ENCODE results near the gene MORN1.
A peak's percentile ranks its signal among the peaks of the same experiment; 100 is the strongest.
"Not testable (repeated sequence)": the region's sequence is repeated elsewhere in the genome, so short reads cannot be mapped to it uniquely, and the experiment has no call there.

Gene MORN1

DNA sequence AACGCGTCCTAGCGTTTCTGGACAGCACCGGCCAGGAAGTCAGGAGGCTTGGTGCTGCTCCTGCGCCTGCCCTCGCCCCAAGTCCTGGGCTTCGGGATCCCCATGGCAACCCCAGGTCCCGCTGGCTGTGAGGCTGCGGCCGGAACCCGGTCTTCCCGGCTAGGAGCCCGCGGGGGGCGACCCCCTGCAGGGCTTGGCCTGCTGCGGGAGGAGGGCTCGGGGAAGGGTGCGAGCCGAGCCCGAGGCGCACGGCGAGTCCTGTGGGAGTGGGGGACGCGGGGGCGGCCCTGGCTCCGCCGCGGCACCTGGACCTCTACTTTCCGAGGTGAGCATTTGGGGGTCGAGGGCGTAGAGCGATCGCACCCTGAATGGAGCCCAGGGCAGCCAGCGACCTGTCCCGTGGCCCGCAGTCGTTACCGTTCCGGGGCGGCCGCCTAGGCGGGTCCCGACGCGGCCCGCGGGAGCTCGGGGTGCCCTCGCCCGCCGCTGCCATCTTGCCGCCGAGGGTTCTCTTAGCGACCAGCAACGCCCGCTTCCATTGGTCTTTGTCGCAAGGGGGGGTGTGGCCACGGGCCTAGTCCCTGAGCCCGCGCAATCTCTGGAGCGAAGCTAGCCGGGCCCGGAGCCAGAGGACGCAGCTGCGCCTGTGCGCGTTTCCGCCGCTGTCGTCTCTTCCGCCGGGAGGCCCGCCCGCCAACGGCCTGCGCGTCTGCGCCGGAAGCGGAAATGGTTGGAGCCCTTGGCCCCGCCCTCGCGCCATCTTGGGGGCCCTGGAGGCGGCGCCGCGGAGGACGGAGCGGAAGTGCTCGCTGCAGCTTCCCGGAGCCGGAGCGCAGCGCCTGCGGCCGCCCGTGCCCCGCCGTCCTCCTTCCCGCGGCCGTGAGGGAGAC is at the start of gene MORN1, which contains the start of gene RER1:
TSS of gene MORN1 (minus strand) at position 514 of the 890 bp plus-strand sequence. CDS start at position 493, 21 bp downstream.
TSS of gene RER1 (plus strand) at position 801 of the 890 bp plus-strand sequence. CDS start 3,950 bp downstream, outside the sequence.
- peak; percentile 93 to 97 for DNase-seq

DNA sequence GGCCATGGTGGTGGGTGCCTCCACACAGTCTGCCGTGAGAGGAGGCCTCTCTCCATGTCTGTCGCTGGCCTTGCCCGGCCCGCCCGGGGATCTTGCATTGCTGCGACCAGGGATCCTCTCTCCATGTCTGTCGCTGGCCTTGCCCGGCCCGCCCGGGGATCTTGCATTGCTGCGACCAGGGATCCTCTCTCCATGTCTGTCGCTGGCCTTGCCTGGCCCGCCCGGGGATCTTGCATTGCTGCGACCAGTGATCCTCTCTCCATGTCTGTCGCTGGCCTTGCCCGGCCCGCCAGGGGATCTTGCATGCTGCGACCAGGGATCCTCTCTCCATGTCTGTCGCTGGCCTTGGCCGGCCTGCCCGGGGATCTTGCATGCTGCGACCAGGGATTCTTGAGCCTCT is 49.0 kb upstream of the MORN1 start:
- DNase-seq, result not testable (repeated sequence)

DNA sequence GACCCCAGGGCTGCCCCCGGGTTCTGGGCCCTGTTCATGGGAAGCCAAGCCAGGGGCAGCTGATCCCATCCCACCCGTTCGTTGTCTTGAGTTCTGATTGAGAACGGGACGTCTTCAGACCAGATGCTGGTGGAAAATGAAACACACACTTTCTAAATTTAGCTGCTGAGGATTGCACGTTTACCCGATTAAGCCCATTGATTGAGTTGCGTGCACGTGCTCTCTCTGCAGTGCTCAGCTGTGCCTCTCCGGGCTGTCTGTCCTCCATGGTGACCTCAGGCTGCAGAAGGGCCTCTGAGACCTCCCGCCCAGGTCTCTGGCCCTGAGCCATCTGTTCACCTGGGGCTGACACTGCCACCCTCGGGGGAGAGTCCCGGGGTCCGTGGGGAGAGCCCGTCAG is 48.0 kb upstream of the MORN1 start:
- DNase-seq, result no peak

DNA sequence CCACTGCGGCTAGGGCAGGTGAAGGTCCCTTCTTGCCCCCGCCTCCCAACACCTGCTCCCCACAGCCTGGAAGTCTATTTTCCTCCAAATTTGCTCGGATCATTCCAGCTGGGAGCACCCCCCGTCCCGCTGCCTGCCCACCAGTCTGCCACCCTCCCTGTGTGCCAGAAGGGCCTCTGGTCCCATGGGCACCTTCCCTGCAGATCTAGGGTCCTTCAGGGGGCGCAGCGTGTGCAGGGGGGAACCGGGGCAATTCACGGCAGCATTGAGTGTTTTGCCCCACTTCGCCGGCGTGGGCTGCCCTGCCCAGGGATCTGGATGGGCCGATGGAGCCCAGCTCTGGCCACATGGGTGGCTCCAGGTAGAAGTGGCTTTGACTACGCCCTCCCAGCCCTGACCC is 47.3 kb upstream of the MORN1 start:
- DNase-seq, result no peak

DNA sequence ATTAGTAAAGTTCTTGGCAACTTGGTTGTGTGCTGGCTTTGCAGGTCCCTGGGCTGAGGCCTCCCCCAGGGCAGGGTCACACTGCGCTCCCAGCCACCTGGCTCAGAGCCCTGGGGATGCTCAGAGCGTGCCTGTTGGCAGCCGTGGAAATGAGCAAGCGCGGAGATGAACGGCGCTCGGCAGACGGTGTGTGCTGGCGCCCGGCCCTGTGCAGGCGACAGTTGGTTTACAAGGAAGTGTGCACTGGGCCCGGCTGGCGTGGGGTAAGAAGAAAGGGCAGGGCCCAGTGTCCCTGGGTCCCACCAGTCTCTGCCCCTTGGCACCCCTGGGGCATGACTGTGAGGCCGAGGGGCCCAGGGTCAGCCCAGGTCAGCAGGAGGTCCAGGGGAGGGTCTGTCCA is 46.7 kb upstream of the MORN1 start:
- peak in 1 of 2 experiments; percentile 46 for DNase-seq

DNA sequence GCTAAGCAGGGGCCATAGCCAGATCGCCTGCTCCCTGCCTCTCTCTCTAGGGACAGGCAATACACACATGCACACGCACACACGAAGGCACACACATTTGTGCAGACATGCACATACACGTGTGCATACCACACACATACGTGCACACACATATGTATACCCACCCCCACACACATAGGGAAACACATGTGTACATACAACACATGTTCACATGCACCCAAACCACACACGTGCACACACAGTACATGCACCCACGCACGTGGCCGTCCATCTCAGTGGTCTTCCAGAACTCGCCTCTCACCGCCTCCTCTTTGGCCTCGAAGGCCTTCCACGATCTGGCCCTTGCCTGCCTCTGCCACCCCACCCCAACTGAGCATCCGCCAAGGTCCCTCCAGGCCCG is 46.3 kb upstream of the MORN1 start:
- DNase-seq, result no peak

DNA sequence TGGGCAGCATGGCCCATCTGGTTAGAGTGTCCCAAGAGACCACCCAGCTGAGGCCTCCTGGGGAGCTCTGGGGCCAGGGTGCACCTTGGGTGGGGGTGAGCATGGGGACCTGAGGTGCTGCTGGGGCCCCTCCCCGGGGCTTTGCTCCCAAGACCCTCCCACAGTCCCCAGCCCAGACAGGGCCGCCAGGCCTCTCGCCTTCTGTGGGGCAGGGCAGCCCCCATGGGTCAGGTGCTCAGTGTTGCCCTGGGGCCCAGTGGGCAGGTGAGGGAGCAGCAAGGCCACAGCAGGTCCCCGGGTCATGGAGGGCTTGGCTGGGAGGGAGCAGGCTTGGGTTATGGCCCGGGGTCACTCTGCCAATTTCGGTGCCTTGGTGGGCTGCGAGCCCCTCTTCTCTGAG is 45.5 kb upstream of the MORN1 start:
- DNase-seq, result no peak

DNA sequence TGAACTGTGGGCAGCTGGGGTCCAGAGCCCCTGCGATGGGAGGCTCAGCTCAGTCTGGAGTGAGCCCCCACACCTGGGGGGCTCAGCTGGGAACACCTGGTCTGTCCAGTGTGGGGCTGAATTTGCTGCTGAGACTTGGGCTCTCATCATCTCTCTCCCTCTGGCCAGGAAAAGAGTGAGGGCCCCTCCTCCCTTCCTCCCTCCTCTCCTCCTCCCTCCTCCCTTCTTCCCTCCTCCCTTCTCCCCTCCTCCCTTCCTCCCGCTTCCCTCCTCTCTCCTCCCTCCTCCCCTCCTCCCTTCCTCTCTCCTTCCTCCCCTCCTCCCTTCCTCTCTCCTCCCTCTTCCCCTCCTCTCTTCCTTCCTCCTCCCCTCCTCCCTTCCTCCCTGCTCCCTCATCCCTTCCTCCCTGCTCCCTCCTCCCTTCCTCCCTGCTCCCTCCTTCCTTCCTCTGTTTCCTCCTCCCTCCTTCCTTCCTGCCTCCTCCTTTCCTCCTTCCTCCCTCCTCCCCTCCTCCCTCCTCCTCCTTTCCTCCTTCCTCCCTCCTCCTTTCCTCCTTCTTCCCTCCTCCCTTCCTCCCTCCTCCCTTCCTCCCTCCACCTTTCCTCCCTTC is 44.5 kb upstream of the MORN1 start:
- DNase-seq, result no peak

DNA sequence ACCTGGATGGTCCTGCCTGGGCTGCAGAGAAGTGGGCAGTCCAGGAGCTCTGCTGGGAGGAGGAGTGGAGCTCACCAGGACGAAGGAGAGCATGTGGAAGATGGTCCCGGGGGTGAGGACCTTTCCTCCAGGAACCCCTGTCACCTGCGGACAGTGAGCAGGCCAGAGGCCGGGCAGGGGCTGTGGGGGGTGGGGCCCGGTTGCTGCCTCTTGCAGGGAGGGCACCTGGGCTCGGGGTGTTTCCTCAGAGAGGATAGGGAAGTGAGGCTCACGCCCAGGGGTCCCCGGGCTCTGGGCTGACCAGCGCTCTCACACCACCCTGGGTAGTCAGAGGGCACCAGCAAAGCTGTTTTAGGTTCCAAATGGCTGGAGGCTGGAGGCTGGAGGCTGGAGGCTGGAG is 43.7 kb upstream of the MORN1 start:
- no peak for DNase-seq

DNA sequence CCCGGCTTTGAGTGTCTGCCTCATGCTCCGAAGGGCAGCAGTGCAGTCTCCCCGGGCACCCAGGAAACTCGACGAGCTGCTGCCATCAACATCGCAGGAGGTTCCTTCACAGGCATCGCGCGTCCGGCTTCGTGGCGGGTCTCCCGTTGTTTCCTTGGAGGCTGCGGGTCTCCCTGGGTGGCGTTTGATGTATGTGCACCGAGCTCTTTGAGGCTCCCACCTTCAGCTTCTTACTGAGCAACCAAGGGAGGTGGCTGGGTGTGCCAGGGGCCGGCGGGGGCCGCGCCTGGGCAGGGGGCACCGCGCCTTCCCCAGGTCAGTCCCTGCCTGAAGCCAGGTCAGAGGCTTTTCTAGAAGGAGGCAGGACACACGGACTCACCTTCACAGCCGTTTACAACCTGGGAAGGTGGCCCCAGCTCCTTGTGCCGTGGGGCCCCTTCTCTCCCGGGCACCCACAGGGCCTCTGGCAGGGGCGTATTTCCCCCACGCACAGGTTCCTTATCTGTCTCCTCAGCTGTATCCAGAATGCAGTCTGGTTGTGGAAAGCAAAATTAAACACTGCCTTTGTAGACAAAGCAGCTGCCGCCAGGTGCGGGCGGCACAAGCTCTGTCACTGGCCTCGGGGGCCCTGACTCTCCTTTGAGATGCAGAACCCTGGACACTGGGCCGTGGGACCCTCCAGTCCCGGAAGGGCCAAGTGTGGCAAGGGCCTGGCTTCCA is 42.7 kb upstream of the MORN1 start:
- no peak for DNase-seq

DNA sequence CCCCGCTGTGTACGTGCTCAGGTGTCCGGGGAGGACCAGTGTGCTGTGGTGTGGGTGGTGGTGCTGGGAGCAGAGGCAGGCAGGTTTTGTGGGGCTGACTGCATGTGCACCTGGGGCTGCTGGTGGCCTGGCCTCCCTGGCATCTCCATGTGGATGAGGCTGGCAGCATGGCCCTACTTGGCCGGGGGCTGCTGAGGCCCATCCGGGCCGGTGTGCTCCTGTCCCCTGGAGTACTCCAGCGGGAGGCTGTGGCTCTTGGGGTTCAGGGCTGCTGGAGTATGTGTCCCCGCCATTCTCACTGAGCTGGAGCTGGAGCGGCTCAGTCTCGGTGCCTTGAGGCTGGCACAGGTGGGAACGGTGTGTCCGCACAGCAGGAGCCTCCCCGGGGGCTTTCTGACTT is 41.8 kb upstream of the MORN1 start:
- DNase-seq, result no peak

DNA sequence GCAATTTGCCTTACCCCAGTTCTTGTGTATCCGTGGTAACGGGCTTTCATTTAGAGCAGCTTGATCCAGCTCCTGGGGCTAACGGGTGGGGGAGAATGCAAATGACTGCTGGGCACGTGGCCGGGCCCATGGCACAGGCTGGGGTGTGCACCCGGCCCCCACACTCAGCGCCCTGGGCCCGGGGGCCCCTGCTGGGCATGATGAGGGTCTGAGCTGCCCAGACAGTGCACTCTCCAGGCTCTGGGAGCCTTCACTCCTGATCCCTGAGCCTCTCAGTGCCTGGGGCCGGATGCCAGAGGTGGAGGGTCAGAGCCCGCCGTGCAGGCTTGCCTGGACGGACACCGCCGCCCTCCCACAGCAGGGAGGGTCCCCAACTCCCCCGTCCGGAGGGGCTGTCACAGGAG is 41.1 kb upstream of the MORN1 start:
- peak in 1 of 2 experiments; percentile 33 for DNase-seq

DNA sequence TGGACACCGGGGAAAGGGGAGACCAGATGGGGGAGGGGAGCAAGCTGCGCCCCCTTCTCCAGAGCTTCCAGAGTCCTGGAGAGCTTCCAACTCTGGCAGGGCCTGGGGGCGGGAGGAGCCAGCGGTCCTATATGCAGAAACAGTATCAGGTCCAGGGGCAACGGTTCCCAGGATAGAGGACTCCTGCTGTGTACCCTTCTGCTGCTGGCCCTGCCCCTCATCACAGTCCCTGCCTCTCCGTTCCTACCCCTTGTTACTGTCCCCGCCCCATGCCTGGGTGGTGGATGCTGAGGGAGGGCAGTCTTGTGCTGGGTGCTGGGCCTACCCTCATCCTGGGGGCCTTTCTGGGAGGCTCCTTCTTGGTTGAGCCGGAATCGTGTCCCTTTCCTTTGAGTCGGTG is 40.2 kb upstream of the MORN1 start:
- peak; percentile 79 to 81 for DNase-seq

DNA sequence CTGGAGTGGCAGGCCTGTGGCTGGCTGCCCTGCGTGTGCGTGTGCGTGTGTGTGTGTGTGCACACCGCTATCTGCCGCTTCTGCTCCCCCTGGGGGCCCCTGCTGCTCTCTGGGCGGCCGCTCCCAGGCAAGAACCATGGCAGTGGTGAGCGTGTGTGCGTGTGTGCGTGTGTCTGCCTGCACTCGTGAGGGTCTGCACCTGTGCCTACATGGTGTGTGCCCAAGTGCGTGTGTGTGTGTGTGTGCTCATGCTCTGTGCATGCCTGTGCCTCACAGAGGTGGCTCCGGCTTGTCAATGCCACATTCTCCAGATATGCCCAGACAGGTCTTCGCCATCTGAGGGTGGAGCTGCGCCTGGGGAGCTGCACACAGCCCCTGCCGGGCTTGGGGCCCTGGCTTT is 39.7 kb upstream of the MORN1 start:
- peak in 1 of 2 experiments; percentile 49 for DNase-seq

DNA sequence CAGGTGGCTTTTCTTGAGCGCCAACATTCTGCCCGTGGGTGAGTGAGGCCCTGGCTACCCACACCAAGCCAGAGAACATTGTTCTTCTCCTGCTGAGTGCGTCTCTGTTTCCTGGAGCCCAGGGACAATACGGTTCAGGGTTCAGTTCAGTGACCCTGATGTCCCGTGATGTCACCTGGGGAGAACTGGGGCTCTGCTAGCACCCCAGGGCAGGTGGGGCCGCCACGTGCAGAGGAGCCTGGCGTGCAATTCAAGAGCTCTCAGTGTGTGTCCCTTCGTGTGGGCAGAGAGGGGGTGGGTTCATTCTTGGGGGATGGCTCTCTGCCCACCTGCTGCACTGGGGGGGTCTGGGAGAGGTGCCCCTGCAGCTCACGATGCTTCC is 39.2 kb upstream of the MORN1 start:
- no peak for DNase-seq

DNA sequence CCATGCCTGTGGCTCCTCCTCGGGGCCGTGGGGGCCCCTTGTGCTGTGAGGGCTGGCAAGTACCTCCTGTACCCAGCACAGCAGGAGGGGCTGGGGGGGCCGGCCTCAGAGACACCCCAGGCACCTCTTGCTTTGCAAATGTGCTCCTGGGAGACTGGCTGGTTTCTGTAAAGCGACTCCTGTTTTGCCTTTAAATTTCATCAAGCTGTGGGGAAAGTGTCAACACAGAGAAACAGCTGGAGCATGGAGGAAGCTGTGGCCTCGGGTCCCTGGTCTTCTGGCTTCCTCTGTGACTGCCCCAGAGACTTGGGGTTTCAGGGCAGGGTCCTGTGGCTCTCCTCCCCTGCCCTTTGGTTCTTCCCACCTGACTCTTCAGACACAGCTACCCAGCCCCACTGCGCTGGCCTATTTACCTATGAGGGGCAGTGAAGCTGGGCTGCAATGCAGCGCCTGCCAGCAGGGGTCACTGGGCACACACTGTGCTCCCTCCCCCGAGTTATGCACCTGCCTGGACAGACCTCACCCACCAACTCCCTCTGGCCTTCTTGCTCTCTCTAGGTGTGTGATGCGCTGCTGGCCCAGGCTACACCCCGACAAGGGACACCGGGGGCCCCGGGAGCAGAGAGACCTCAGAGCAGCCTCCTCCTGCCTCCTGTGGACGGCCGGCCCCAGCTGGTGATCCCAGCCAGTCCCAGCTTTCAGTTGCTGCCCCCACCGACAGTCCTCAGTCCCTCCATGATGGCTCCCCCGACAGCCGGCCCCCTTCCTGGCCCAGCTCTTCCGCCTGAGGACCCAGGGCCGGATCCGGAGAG is 38.6 kb upstream of the MORN1 start:
- no peak for DNase-seq

DNA sequence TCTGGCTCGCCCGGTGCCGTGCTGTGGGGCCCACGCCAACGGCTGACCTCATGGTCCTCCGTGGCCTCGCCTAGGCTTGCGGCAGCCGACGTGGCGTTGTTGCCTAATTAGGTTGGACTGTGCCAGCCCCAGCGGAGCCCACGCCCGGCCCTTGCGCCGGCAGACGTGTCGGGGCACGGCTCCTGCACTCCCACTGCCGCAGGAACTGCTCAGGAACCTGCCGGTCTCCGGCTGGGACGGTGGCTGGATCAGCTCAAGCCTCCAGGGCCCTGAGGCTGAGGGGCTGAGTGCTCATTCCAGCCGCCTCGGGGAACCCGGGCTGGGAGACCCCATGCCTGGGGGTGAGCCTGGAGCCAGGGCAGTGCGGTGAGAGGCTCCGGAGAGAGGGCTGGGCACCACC is 37.1 kb upstream of the MORN1 start:
- no peak for DNase-seq

DNA sequence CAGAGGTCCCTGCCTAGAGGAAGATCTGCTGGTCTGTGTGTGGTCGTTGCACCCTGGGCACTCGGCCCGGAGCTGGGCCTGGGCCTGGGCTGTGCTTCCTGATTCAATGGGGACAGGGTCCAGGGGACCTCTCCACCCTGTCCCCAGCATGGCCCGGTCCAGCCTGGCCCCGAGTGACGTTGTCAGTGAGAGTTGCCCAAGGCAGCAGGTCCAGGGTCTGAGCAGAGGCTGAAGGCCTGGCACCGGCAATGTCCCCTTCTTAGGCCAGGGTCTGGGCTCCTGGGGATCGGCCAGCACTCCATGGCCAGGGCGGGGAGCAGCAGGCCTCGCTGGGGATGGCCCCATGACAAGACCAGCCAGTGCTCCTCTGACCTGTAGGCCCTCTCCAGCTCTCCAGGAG is 36.6 kb upstream of the MORN1 start:
- DNase-seq, result no peak

DNA sequence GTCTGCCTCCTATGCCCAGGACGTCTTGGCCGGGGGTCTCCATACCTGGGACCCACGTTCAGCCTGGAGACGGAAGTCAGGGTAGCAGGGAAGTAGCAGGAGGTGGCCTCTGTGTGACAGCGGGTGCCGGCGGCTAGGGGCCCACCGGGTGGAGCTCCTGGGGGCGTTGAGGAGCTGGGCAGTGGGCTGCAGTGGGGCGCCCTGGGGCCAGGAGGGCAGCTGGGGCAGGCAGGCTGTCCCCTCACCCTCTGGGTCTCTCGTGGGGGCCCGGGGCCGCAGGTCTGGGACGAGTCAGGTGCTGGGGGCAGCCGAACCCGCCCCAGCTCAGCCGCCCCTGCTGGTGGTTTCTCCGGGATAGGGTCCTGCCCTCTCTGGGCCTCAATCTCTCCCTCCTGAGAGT is 35.7 kb upstream of the MORN1 start:
- DNase-seq, result no peak

DNA sequence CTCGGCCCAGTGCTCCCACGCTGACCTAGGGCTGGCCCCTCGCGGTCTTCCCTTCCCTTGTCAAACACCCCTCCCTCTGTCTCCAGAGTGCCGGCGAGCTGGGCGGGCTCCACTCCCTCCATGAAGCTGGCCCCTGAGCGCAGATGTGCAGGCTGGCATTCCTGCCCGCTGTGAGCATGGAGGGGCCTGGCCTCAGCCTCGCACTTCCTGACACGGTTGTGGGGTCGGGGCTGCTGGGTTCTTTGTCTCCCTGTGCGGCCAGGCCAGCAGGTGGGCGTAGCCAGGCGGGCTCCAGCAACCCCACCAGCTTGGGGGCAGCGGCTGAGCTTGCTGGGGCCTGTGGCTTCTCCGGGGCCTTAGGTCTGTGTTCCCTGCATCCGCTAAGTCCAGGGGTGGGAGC is 35.2 kb upstream of the MORN1 start:
- no peak for DNase-seq

DNA sequence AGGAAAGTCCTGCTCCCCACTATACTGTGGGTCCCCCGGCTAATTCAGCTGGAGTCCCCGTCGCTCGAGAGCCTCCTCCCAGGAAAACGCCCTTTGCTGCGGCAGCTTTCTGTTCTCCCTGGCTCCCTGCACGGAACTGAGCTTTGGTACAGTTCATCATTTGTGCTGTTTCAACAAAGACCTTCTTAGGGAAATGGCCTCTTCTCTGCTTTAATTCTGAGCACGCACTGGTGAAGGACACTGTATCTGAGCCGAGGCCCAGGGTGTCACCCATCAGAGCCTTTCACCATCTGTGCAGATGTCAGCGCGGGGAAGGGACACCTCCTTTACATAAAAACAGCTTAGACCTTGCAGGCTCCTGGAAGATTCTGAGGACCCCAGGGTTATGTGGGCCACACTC is 34.5 kb upstream of the MORN1 start:
- peak in 1 of 2 experiments; percentile 55 for DNase-seq

DNA sequence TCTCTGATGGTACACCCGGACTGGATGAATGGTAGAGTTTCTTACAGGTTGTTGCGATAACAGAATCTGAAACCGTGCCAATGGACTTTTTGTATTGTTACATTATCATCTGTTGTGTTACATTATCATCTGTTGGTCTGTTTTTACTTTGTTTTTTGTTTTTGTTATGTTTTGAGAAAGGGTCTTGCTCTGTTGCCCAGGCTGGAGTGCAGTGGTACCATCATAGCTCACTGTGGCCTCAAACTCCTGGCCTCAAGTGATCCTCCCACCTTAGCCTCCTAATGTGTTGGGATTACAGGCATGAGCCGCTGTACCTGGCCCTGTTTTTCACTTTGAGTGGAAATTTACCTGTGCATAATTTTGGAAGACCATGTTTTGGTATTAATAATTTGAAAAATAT is 31.2 kb upstream of the MORN1 start:
- DNase-seq, result no peak

DNA sequence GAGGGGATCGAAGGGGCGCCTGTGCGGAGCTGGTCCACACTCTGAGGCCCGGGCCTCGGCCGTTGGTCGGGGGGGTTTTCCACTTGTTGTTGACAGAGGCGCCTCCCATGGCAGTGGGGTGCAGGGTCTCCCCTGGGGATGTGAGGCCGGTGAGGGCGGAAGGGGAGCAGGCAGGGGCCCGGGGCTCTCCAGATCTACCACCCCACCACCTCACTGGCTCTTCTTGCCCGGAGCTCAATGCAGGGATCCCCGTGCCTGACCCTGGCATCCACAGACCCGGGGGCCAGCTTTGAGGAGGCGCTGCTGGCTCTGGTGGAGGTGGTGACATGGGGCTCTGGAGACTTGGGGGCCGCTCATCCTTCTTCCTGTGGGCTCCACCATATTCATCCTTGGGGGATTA is 28.1 kb upstream of the MORN1 start:
- no peak for DNase-seq

All from NCI-H524 (cell line).